A673 (cell line): Measurements from ENCODE around the gene ZFAND2B. TPM values are rescaled to one million over a fixed set of nuclear protein-coding genes. Genes with fewer than 3 reads are reported as not detected.

Experiments used
- BruUV-seq: library from RNA; stranded (reverse); fragments of 400-500 nt; replicated peaks from 2 replicates; lab custom pipeline; 2021; lab: Mats Ljungman, UMichigan
- CTCF ChIA-PET: fragments of 300-600 bp; sonication (Branson Sonifier 250); formaldehyde crosslinking; loops from one replicate; lab custom pipeline; 2022; ENCODE audit warnings: antibody characterized with exemption; lab: Charles Lee
- POLR2A ChIA-PET: fragments of 300-600 bp; sonication (Branson Sonifier 250); formaldehyde crosslinking; loops from one replicate; lab custom pipeline; 2022; ENCODE audit warnings: antibody characterized with exemption; ENCODE audit not compliant: low non-redundant PET; lab: Charles Lee
- DNase-seq: peaks from one replicate; pipeline ENCODE4 v3.0.0-alpha.2; 2015; ENCODE audit warnings: low spot score
- H3K27ac ChIP-seq: fragments of 200-600 bp; sonication (generic); 2 replicates; pipeline ENCODE4 v1.5.1; 2016; ENCODE audit warnings: mixed run types, low read depth, mild to moderate bottlenecking, mixed read lengths, antibody characterized with exemption, low read length; ENCODE audit not compliant: poor library complexity, severe bottlenecking
- H3K27me3 ChIP-seq: fragments of 200-600 bp; sonication (generic); replicated peaks from 2 replicates; pipeline ENCODE4 v1.6.1; 2017; ENCODE audit warnings: mixed run types, low read depth, mild to moderate bottlenecking, mixed read lengths, antibody characterized with exemption, low read length; ENCODE audit not compliant: insufficient read depth, poor library complexity
- H3K36me3 ChIP-seq: fragments of 200-600 bp; sonication (generic); 2 replicates; pipeline ENCODE4 v1.6.1; 2016; ENCODE audit warnings: mixed run types, mild to moderate bottlenecking, mixed read lengths, antibody characterized with exemption, low read length; ENCODE audit not compliant: insufficient read depth, poor library complexity, severe bottlenecking
- H3K4me1 ChIP-seq: fragments of 200-600 bp; sonication (generic); 2 replicates; pipeline ENCODE4 v1.6.1; 2017; ENCODE audit warnings: mixed run types, mild to moderate bottlenecking, mixed read lengths, antibody characterized with exemption, low read length; ENCODE audit not compliant: insufficient read depth, poor library complexity, severe bottlenecking
- H3K4me3 ChIP-seq: fragments of 200-600 bp; sonication (generic); 2 replicates; pipeline ENCODE4 v1.5.1; 2016; ENCODE audit warnings: low read depth, mixed run types, mild to moderate bottlenecking, mixed read lengths, low read length; ENCODE audit not compliant: poor library complexity, severe bottlenecking
- H3K9me3 ChIP-seq: fragments of 200-600 bp; sonication (generic); 2 replicates; pipeline ENCODE4 v1.6.1; 2016; ENCODE audit warnings: mixed run types, low read depth, mild to moderate bottlenecking, mixed read lengths, antibody characterized with exemption, low read length; ENCODE audit not compliant: poor library complexity, severe bottlenecking
- EZH2 ChIP-seq: fragments of 200-600 bp; sonication (generic); IDR thresholded peaks from 2 replicates; pipeline ENCODE4 v1.6.1; 2017; ENCODE audit warnings: borderline replicate concordance, low read depth, mild to moderate bottlenecking, mixed read lengths, antibody characterized with exemption, low read length; ENCODE audit not compliant: poor library complexity, severe bottlenecking
- intact Hi-C: fragments of 100-400 bp; cut with micrococcal nuclease; formaldehyde crosslinking; loops from one replicate; pipeline ENCODE4 v1.10.0; 2022; ENCODE audit not compliant: unreplicated experiment
- total RNA-seq: library from RNA; stranded (reverse); gene quantifications from 2 replicates; pipeline ENCODE4 v1.2.3, GENCODE V29; 2021
- TF ChIP-seq, protein P1 (sequence below): fragments of 300-800, 200-600 bp; sonication (generic); conservative IDR thresholded peaks from 2 replicates; pipeline ENCODE4 v1.5.1; 2017; ENCODE audit warnings: low read depth, mild to moderate bottlenecking, antibody characterized with exemption, low read length, moderate library complexity, mixed read lengths

ZFAND2B gene
- total RNA-seq, 1 experiment from 2014 or later: 20.0 TPM

DNA sequence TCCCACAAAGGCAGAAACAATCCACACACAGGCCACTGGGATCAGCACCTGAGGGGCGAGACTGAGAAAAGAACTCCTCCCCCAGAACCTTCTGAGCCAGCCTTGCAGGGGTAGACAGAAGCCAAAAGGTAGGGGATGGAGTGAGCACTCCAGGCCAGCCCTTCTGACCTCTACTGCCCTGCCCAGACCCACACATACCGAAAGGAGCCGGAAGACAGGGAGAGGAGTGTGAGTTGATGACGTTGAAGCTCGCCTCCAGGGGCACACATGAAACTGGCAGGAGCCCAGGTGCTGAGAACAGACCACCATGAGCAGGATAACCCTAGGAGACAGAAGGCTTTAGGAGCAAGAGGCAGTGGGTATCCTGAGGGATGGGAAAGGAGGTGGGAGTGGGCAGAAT, 38.6 kb upstream of the ZFAND2B start:
- TF ChIP-seq, protein P1, sequence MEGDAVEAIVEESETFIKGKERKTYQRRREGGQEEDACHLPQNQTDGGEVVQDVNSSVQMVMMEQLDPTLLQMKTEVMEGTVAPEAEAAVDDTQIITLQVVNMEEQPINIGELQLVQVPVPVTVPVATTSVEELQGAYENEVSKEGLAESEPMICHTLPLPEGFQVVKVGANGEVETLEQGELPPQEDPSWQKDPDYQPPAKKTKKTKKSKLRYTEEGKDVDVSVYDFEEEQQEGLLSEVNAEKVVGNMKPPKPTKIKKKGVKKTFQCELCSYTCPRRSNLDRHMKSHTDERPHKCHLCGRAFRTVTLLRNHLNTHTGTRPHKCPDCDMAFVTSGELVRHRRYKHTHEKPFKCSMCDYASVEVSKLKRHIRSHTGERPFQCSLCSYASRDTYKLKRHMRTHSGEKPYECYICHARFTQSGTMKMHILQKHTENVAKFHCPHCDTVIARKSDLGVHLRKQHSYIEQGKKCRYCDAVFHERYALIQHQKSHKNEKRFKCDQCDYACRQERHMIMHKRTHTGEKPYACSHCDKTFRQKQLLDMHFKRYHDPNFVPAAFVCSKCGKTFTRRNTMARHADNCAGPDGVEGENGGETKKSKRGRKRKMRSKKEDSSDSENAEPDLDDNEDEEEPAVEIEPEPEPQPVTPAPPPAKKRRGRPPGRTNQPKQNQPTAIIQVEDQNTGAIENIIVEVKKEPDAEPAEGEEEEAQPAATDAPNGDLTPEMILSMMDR: no peak
- TF ChIP-seq EZH2: no peak
- H3K4me3 ChIP-seq: no peak overlapping the region
- BruUV-seq: no TSS peak
- H3K36me3 ChIP-seq: no peaks in the 10 kb centered on the region
- POLR2A ChIA-PET: no interaction called here
- DNase-seq: no peak
- H3K27ac ChIP-seq: no peak overlapping the region
- H3K27me3 ChIP-seq: no peaks in the 10 kb centered on the region
- CTCF ChIA-PET: no interaction called here
- no peaks in the 10 kb centered on the region for H3K4me1 ChIP-seq
- no peaks in the 10 kb centered on the region for H3K9me3 ChIP-seq
- intact Hi-C loops: no loop called here

DNA sequence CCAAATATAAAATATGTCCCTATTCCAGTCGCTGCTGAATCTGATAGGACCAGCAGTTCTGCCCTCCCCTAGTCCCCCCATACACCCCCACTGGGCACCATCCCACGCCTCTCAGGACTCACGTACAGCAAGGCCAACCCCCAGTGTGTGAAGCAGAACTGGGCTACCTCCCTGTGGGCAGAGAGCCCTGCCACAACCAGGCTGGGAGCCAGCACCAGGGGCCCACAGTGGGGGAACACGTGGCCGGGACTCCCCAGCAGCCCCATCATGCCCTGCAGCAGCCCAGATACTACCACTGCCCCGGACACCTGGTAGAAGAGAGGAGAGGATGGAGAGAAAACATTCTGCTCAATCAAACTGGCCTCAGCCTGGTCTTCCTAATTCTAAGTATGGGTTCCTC, 38.1 kb upstream of the ZFAND2B start:
- Histone ChIP-seq H3K27me3 (no peaks in the 10 kb centered on the region), H3K4me1 (no peaks in the 10 kb centered on the region), H3K9me3 (no peaks in the 10 kb centered on the region), H3K27ac (no peak overlapping the region), H3K4me3 (no peak overlapping the region), H3K36me3 (no peaks in the 10 kb centered on the region)
- no peak for TF ChIP-seq EZH2
- no peak for DNase-seq
- intact Hi-C loops: no loop called here
- CTCF ChIA-PET: no interaction called here
- BruUV-seq: no TSS peak
- POLR2A ChIA-PET: no interaction called here

DNA sequence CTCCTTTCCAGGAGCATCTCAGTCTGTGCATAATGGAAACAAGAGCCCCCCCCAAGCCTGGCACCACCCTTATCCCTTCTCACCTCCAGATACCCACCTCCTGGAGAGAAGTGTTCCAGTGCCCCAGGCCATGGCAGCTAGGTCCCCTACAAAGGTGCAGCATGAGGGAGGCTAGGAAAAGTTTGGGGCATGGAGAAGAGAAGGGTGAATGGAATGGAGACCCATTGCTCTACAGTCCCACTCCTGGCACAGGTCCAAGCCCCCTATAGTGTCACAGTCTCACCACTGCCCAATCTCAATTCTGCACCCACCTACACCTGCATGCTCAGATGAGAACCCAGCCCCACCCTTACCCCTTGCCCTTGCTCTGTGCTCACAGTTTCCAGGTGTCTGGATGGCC, 37.6 kb upstream of the ZFAND2B start:
- no peak for DNase-seq
- TF ChIP-seq EZH2: no peak
- TF ChIP-seq, protein P1: no peak
- Histone ChIP-seq H3K36me3 (no peaks in the 10 kb centered on the region), H3K4me1 (no peaks in the 10 kb centered on the region), H3K27me3 (no peaks in the 10 kb centered on the region), H3K4me3 (no peak overlapping the region), H3K27ac (no peak overlapping the region), H3K9me3 (no peaks in the 10 kb centered on the region)
- ChIA-PET POLR2A (no interaction called here), CTCF (no interaction called here)
- intact Hi-C loops: no loop called here
- no TSS peak for BruUV-seq

DNA sequence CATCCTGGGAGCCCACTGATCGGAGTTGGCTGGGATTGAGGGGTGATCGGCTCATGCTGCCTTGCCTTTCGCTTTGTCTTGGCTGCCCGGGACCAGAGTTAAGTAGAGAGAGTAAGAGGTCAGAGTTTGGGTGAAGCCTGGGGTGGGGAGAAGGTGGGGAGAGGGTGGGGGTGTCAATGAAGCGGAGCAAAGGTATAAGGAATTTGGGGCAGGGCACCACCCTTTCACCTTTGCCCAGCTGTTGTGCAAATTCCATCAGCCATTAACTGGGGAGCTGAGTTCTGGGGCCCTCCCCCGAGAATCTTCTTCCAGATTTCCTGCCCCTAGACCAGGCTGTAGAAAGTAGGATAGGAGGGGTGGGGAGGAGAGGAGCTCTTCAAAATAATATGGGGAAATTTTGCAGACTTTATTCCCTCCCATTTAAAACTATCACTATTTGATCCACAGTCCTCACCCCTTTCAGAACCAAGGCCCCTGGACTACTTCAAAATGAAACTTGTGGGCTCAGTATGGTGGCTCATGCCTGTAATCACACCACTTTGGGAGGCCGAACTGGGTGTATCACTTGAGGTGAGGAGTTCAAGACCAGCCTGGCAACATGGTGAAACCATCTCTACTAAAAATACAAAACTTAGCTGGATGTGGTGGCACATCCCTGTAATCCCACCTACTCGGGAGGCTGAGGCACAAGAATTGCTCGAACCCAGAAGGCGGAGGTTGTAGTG, 36.5 kb upstream of the ZFAND2B start, which contains the start of gene SLC23A3:
SLC23A3 (minus strand) TSS at position 100 of the 725 bp plus-strand sequence; CDS start at position 55, 45 bp downstream.
- Histone ChIP-seq H3K4me1 (no peaks in the 10 kb centered on the region), H3K9me3 (no peaks in the 10 kb centered on the region), H3K27ac (no peak within 1 kb of the TSS), H3K27me3 (no peaks in the 10 kb centered on the region), H3K4me3 (no peak within 1 kb of the TSS), H3K36me3 (no peaks in the 10 kb centered on the region)
- intact Hi-C loops: no loop called here
- TF ChIP-seq EZH2: no peak
- TF ChIP-seq, protein P1: no peak
- ChIA-PET POLR2A (no interaction called here), CTCF (no interaction called here)
- no TSS peak for BruUV-seq
- DNase-seq: no peak
